DOHH2 (cell line): ENCODE results near the gene CDK6.
A peak's percentile ranks its signal among the peaks of the same experiment; 100 is the strongest.

ENCODE experiments used
- H3F3A ChIP-seq: fragments of 200-600 bp; sonication (generic), shearing (Covaris generic); 2 replicates; pipeline ENCODE4 v1.6.0; 2016; ENCODE audit warnings: antibody characterized with exemption, mild to moderate bottlenecking; ENCODE audit not compliant: control insufficient read depth, insufficient read depth
- H3K27ac ChIP-seq: fragments of 200-600 bp; sonication (generic); 2 replicates; pipeline ENCODE4 v1.5.1; 2014; ENCODE audit warnings: low read depth, mild to moderate bottlenecking, low read length, moderate library complexity
- H3K27me3 ChIP-seq: fragments of 200-600 bp; sonication (generic); 2 replicates; pipeline ENCODE4 v1.6.1; 2014; ENCODE audit warnings: mild to moderate bottlenecking, low read length, mixed read lengths; ENCODE audit not compliant: control insufficient read depth
- H3K36me3 ChIP-seq: fragments of 200-600 bp; sonication (generic); 2 replicates; pipeline ENCODE4 v1.6.1; 2014; ENCODE audit warnings: mild to moderate bottlenecking, low read length, moderate library complexity, mixed read lengths; ENCODE audit not compliant: control insufficient read depth
- H3K4me1 ChIP-seq: fragments of 200-600 bp; sonication (generic); 2 replicates; pipeline ENCODE4 v1.6.1; 2014; ENCODE audit warnings: mild to moderate bottlenecking, low read length, mixed read lengths; ENCODE audit not compliant: control insufficient read depth
- H3K4me2 ChIP-seq: fragments of 200-600 bp; sonication (generic); 2 replicates; pipeline ENCODE4 v1.6.0; 2014; ENCODE audit warnings: mild to moderate bottlenecking, low read length, moderate library complexity
- H3K4me3 ChIP-seq: fragments of 200-600 bp; sonication (generic); 2 replicates; pipeline ENCODE4 v1.5.1; 2014; ENCODE audit warnings: mild to moderate bottlenecking, low read length, mixed read lengths
- H3K79me2 ChIP-seq: fragments of 200-600 bp; sonication (generic); 2 replicates; pipeline ENCODE4 v1.6.1; 2014; ENCODE audit warnings: mild to moderate bottlenecking, low read length, mixed read lengths; ENCODE audit not compliant: control insufficient read depth
- H3K9me2 ChIP-seq: fragments of 200-600 bp; sonication (generic); replicated peaks from 2 replicates; pipeline ENCODE4 v1.6.1; 2014; ENCODE audit warnings: mild to moderate bottlenecking, low read length, mixed read lengths; ENCODE audit not compliant: control insufficient read depth
- H3K9me3 ChIP-seq: fragments of 200-600 bp; sonication (generic); 2 replicates; pipeline ENCODE4 v1.6.1; 2014; ENCODE audit warnings: antibody characterized with exemption, low read length, mixed read lengths; ENCODE audit not compliant: control insufficient read depth, insufficient read depth
- H4K20me1 ChIP-seq: fragments of 200-600 bp; sonication (generic); 2 replicates; pipeline ENCODE4 v1.6.0; 2014; ENCODE audit warnings: low read depth, mild to moderate bottlenecking, antibody characterized with exemption, low read length, moderate library complexity; ENCODE audit not compliant: control insufficient read depth, insufficient read depth
- EZH2phosphoT487 ChIP-seq: fragments of 200-600 bp; sonication (generic); IDR thresholded peaks from 2 replicates; pipeline ENCODE4 v1.6.1; 2017; ENCODE audit warnings: borderline replicate concordance, mild to moderate bottlenecking, antibody characterized with exemption, low read length, moderate library complexity, mixed read lengths
- TF ChIP-seq, protein P1 (sequence below): fragments of 200-600 bp; sonication (generic); IDR thresholded peaks from one replicate; pipeline ENCODE4 v1.5.1; 2014; ENCODE audit warnings: antibody characterized with exemption, mild to moderate bottlenecking, low read depth, low read length; ENCODE audit not compliant: poor library complexity, severe bottlenecking

CDK6 gene

DNA sequence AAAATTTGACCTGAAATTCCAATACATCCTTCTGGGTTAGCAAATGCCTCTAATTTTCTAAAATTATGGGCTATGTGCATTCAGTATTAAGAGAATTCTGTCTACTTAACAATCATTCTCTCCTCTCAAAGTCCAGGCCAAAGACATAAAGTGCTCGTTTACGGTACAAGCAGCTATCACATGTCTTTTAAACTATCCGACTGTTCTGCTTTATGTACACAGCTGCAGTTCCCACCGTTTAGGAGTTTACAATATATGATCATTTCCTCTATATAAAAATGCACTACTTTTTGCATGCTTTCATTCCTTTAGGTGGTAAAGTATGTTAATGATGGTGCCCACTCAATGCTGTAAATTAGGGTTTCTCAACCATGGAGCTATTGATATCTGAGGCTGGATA lies 34.0 kb downstream of the CDK6 start:
- peaks cover 23% of the 10 kb centered on the region for H3K36me3 ChIP-seq
- TF ChIP-seq, protein P1, sequence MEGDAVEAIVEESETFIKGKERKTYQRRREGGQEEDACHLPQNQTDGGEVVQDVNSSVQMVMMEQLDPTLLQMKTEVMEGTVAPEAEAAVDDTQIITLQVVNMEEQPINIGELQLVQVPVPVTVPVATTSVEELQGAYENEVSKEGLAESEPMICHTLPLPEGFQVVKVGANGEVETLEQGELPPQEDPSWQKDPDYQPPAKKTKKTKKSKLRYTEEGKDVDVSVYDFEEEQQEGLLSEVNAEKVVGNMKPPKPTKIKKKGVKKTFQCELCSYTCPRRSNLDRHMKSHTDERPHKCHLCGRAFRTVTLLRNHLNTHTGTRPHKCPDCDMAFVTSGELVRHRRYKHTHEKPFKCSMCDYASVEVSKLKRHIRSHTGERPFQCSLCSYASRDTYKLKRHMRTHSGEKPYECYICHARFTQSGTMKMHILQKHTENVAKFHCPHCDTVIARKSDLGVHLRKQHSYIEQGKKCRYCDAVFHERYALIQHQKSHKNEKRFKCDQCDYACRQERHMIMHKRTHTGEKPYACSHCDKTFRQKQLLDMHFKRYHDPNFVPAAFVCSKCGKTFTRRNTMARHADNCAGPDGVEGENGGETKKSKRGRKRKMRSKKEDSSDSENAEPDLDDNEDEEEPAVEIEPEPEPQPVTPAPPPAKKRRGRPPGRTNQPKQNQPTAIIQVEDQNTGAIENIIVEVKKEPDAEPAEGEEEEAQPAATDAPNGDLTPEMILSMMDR: no peak
- no peak for TF ChIP-seq EZH2phosphoT487
- H3K9me3 ChIP-seq: no peaks in the 10 kb centered on the region
- H3K9me2 ChIP-seq: no peaks in the 10 kb centered on the region
- no peaks in the 10 kb centered on the region for H3F3A ChIP-seq
- no peaks in the 10 kb centered on the region for H3K27me3 ChIP-seq
- H3K4me1 ChIP-seq: peaks cover 31% of the 10 kb centered on the region
- H3K79me2 ChIP-seq: peaks cover 91% of the 10 kb centered on the region
- no peak overlapping the region for H3K4me3 ChIP-seq
- no peak overlapping the region for H3K4me2 ChIP-seq
- no peaks in the 10 kb centered on the region for H4K20me1 ChIP-seq
- H3K27ac ChIP-seq: no peak overlapping the region

DNA sequence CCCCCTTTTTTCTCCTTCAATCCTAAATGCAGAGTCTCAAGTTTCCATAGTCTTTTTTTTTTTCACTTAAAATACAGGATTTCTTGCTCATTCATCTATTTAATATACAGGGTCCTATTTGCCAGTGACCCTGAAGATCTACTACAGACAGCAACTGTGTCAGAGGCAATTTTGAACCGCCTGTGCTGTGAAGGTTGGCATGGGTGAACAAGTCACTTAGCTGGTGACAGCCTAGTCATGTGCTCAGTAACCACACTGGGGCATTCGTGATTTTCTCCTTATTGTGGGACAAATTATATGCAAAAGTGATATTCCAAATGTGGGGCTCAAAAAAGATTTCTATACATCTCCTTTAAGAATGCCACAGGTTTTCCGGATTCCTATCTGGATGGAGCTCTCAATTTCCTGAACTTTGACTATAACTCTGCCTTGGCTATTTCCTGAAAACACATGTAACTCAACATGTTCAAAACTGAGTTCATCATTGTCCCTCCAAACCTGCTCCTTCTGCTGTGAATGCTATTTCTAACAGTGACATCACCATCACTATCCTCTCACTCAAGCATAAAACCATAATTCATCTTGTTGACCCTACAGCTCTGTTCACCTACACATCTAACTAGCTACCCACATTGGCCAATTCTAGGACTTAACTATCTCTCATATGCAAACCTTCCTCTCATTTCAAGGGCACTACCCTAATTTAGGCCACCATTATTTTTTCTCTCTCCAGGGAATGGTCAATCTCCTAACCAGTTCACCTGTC lies 36.7 kb downstream of the CDK6 start:
- Histone ChIP-seq H3K27ac (no peak overlapping the region), H3K27me3 (no peaks in the 10 kb centered on the region), H3K4me2 (peak overlapping the region; percentile 10), H3K36me3 (peaks cover 22% of the 10 kb centered on the region), H3K9me2 (no peaks in the 10 kb centered on the region), H3K79me2 (peaks cover 89% of the 10 kb centered on the region), H3K4me1 (peaks cover 31% of the 10 kb centered on the region), H4K20me1 (no peaks in the 10 kb centered on the region), H3F3A (no peaks in the 10 kb centered on the region), H3K9me3 (no peaks in the 10 kb centered on the region), H3K4me3 (no peak overlapping the region)
- TF ChIP-seq, protein P1: no peak
- TF ChIP-seq EZH2phosphoT487: no peak

DNA sequence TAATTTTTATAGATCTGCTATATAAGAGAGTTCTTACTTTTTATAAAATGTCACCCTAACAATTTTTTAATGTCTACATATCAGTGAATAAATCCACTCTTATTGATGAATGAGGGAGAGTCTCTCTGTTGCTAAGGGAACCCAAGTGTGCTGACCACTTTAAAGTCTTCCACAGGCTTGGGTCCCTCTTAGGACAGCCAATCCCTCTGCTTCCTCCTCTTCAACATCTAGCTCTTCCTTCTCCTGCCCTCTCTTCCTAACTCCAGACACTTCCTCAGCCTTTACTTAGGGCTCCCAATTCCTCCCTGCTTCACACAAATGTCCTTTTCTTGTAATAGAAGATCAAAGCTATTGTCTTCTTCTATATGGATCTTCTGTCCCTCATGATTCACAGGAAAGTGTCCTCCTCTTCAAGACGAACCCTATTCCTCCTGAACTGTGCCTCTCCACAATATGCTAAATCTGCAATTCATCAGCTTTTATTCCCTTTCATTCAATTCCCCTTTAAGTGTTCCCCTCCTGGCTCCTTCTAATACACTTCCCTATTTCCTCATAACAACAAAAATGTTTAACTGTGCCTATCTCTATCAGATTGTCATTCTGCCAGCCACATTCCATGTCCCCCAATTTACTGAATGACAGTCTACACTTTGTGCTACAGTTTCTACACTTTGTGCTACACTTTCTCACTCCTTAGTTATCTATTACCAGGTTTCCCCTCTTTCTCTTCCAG lies 37.7 kb downstream of the CDK6 start:
- Histone ChIP-seq H3K9me3 (no peaks in the 10 kb centered on the region), H3K9me2 (no peaks in the 10 kb centered on the region), H4K20me1 (no peaks in the 10 kb centered on the region), H3K79me2 (peaks cover 90% of the 10 kb centered on the region), H3K4me1 (peaks cover 35% of the 10 kb centered on the region), H3K4me2 (no peak overlapping the region), H3K27ac (no peak overlapping the region), H3K27me3 (no peaks in the 10 kb centered on the region), H3F3A (no peaks in the 10 kb centered on the region), H3K36me3 (peaks cover 22% of the 10 kb centered on the region), H3K4me3 (no peak overlapping the region)
- TF ChIP-seq EZH2phosphoT487: no peak
- TF ChIP-seq, protein P1: no peak
